Limb (tissue), 2 donors: ENCODE data around the gene CYBB.

ENCODE experiments used
- DNase-seq, 2 donors: peaks; one replicate each; pipeline ENCODE4 v3.0.0-alpha.2; 2016; ENCODE audit errors: extremely low spot score in 2 of 2

Gene CYBB

DNA sequence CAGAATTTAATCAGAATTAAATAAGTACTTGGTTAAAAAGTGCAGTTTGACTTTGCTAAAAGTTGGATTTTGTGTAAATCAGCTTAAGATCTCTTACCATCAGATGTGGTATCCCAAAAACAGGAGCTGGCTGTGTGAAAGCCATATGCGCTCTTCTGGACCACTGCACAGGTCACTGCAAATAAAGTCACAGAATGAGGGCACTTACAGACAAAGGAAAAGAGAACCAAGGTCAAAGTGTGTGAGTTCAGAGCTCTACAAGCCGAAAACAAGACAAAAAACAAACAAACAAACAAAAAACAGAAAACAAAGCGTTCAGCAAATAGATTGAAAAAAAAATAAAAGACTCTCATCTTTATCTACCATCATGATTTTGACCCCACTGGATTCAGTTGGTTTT is 61.1 kb downstream of the CYBB start:
- no peak for DNase-seq

DNA sequence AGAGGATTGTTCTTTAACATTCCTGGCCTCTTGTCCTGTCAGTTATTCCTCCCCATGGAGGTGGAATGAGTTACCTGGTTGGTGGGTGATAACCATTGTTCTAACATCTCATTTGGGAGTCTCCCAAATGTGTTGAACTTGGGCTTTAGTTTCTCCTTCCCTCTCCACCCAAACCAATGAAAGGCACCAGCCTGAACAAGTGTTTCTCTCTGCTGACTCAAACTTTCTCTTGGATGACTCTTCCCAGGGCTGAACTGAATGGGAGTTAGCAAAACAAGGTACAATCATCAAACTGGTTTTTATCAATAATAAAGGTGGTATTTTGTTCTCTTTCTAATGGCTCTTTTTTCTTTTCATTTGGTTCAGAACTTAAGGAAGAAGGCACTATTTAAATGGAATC is 64.8 kb downstream of the CYBB start:
- DNase-seq, result no peak

DNA sequence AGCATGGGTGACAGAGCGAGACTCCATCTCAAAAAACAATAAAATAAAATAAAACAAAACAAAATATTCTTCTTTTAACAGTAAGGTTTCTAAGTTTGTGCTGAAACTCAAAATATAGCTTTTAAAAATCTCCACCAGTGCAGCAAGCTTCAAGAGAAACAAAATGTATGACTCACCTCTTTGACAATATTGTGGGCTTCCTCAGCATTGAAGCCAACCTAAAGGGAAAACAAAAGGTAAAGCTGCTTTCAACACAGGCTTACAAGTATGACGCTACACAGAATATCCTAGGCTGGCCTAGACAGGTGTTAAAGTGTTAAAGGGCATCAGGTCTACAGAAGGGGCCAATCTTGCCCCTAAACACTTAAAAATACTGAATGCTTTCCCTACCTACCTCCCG is 66.3 kb downstream of the CYBB start:
- no peak for DNase-seq

DNA sequence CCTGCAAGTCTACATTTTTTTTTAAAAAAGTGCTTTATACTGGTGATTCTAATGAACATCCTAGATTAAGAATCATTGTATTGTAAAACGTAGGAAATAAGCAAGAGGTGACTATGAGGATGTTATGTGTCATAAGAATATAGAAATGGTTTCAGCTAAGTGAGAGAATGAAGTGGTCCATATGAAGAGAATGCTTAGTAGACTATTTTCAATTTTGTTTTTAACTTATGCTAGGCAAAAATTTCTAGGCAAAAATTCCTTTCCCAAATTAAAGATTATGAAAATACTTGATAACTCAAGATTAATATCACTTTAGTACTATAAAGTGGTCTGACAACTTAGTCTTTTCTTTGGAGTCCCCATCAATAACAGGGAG is 66.7 kb downstream of the CYBB start:
- no peak for DNase-seq

DNA sequence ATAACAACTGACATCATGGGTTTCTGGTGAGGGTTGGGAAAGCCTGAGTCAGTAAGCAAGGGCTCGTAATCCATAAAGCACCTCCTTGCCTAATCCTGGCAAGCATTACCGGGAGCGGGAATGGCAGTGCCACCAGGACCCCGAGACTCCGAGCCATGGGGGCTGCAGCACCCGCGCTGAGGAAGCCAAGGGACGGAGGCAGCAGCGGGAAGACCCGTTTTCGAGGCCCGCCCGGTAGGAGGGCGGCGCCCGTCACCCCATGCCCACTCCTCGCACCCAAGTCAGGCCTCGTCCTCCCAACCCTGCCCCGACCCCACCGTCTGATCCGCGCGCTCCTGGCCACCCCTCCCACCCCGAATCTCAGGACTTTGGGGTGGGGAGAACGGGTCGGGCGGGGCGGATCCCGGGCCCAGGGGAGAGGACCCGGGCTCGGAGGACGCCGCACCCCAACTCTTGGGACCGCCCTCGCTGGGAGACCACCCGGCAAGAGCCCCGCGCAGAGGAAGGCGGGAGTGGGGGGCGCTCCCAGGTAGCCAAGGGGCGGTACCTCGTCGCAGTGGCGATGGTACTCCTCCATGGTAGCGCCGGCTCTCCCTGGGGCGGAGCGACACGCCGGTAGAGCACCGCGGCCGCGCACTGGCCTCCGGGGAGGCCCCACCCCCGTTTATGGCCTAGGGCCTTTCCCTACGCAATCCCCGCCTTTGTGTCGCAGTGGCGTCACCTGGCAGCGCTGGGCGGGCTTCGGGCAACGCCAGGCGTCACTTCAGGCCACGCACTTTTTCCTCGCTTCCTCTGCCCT is 67.3 kb downstream of the CYBB start, which contains the start of gene DYNLT3:
Gene DYNLT3 (minus strand): TSS at position 638 of the 799 bp plus-strand sequence. CDS start 61 bp downstream, at position 577.
- peak in 1 of 2 donors; percentile 73 for DNase-seq

- peak in 1 of 2 donors; percentile 30 for DNase-seq
Observed at GRCh38 chrX:37847733-37848197, 67.9 kb downstream of the CYBB start.

DNA sequence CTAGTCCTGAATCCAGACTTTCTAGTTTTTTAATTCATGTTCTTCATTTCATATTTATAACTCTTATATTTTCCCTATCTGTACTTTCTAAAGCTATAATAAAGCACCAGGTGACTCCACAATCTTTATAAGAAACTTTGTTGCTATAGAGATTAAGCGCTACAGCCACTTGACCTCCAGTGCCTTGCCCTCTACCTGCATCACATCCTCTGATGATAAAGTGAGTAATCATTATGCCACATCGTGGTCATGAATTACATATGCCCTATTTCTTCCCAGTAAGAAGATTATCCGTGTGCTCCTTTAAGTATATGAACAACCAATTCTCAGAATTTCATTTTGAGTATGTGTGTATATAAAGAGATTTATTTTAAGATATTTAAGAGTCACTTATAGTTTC is 74.3 kb downstream of the CYBB start:
- DNase-seq, result no peak

GRCh38 chrX:37854748-37855147 is 74.9 kb downstream of the CYBB start:
- no peak for DNase-seq

- no peak for DNase-seq
Observed at GRCh38 chrX:37860721-37861120, 80.9 kb downstream of the CYBB start.

GRCh38 chrX:37862851-37863250 is 83.0 kb downstream of the CYBB start:
- no peak for DNase-seq
